HCT116 (cell line): ENCODE data around the gene CALN1. TPM values are rescaled to one million over a fixed set of nuclear protein-coding genes. Genes with fewer than 3 reads are reported as not detected.

Experiments used
- ATAC-seq: fragments of 200-7000 bp; cut with Tn5 transposase; 2 replicates; pipeline ENCODE4 v1.9.1; 2020; ENCODE audit warnings: mild to moderate bottlenecking, moderate library complexity
- BruUV-seq: library from RNA; stranded (reverse); fragments of 400-500 nt; replicated peaks from 2 replicates; lab custom pipeline; 2021; lab: Mats Ljungman, UMichigan
- CTCF ChIA-PET: fragments of 300-600 bp; sonication (Branson Sonifier 250); formaldehyde crosslinking; loops from one replicate; lab custom pipeline; 2021; ENCODE audit warnings: antibody characterized with exemption; lab: Charles Lee
- POLR2A ChIA-PET: fragments of 300-600, 350-600 bp; sonication (Branson Sonifier 250); formaldehyde crosslinking; loops from one replicate; lab custom pipeline; 2021; ENCODE audit warnings: antibody characterized with exemption; lab: Charles Lee
- RAD21 ChIA-PET, 2 experiments: fragments of 300-600 bp; sonication (Branson Sonifier 250); formaldehyde crosslinking; loops; one replicate each; lab custom pipeline; 2023; ENCODE audit warnings: low total read pairs in 2 of 2; ENCODE audit not compliant: uncharacterized antibody in 2 of 2, unreplicated experiment in 2 of 2, low non-redundant PET in 1 of 2; lab: Charles Lee
- DNase-seq: peaks from one replicate; pipeline ENCODE4 v3.0.0-alpha.2; 2010; ENCODE audit warnings: low read depth, low spot score
- H2AFZ ChIP-seq: fragments of 200-600 bp; shearing (Covaris generic), sonication (generic); 2 replicates; pipeline ENCODE4 v1.6.1; 2017; ENCODE audit warnings: low read depth, mixed run types, mixed read lengths, antibody characterized with exemption, low read length; ENCODE audit not compliant: poor library complexity, severe bottlenecking
- H3K27ac ChIP-seq: 2 replicates; pipeline ENCODE4 v1.5.1; 2012; ENCODE audit warnings: low read depth, low read length
- H3K27me3 ChIP-seq: fragments of 200-600 bp; sonication (generic); 2 replicates; pipeline ENCODE4 v1.6.1; 2016; ENCODE audit warnings: mixed run types, low read length, mixed read lengths; ENCODE audit not compliant: insufficient read depth
- H3K36me3 ChIP-seq, 2 experiments: fragments of 200-500 bp in 1 of 2; fragments of 200-600 bp in 1 of 2; sonication (Bioruptor generic) in 1 of 2; sonication (generic) in 1 of 2; 2 replicates each; pipeline versions ENCODE4 v1.5.1 to v1.6.1; 2014 to 2016; ENCODE audit warnings: low read length in 2 of 2, inconsistent platforms in 1 of 2, mixed read lengths in 1 of 2, mixed run types in 1 of 2; ENCODE audit not compliant: insufficient read depth in 2 of 2, control insufficient read depth in 1 of 2
- H3K4me1 ChIP-seq, 2 experiments: fragments of 200-600 bp in 1 of 2; sonication (generic) in 1 of 2; 2 replicates each; pipeline versions ENCODE4 v1.5.1 to v1.6.1; 2012 to 2017; ENCODE audit warnings: low read length in 2 of 2, inconsistent platforms in 1 of 2, mild to moderate bottlenecking in 1 of 2, mixed read lengths in 1 of 2, mixed run types in 1 of 2, moderate library complexity in 1 of 2; ENCODE audit not compliant: insufficient read depth in 2 of 2, control insufficient read depth in 1 of 2
- H3K4me2 ChIP-seq: fragments of 200-600 bp; sonication (generic); 2 replicates; pipeline ENCODE4 v1.6.1; 2017; ENCODE audit warnings: mixed run types, low read length, mixed read lengths
- H3K4me3 ChIP-seq, 2 experiments: fragments of 200-600 bp in 1 of 2; sonication (generic) in 1 of 2; replicated peaks in 1 of 2; 2 replicates each; pipeline ENCODE4 v1.5.1; 2011 to 2016; ENCODE audit warnings: low read length in 2 of 2, control low read depth in 1 of 2, low read depth in 1 of 2, mild to moderate bottlenecking in 1 of 2, mixed read lengths in 1 of 2, mixed run types in 1 of 2
- H3K79me2 ChIP-seq: fragments of 200-600 bp; sonication (generic); 2 replicates; pipeline ENCODE4 v1.6.1; 2017; ENCODE audit warnings: mild to moderate bottlenecking, mixed run types, low read length, moderate library complexity, mixed read lengths; ENCODE audit not compliant: insufficient read depth
- H3K9ac ChIP-seq: fragments of 200-600 bp; sonication (generic); 2 replicates; pipeline ENCODE4 v1.6.1; 2016; ENCODE audit warnings: low read length, mixed read lengths
- H3K9me2 ChIP-seq: fragments of 200-600 bp; sonication (generic), shearing (Covaris generic); 2 replicates; pipeline ENCODE4 v1.6.1; 2017; ENCODE audit warnings: mixed run types, mild to moderate bottlenecking, moderate library complexity; ENCODE audit not compliant: insufficient read depth
- H3K9me3 ChIP-seq, 2 experiments: fragments of 200-500 bp in 1 of 2; fragments of 200-600 bp in 1 of 2; sonication (Bioruptor generic) in 1 of 2; sonication (generic) in 1 of 2; 2 replicates each; pipeline ENCODE4 v1.6.1; 2014 to 2017; ENCODE audit warnings: low read length in 2 of 2, mixed read lengths in 2 of 2, inconsistent platforms in 1 of 2, low read depth in 1 of 2, mild to moderate bottlenecking in 1 of 2, mixed run types in 1 of 2, moderate library complexity in 1 of 2; ENCODE audit not compliant: control insufficient read depth in 1 of 2, insufficient read depth in 1 of 2
- H4K20me1 ChIP-seq: fragments of 200-600 bp; sonication (generic), shearing (Covaris generic); 2 replicates; pipeline ENCODE4 v1.6.1; 2017; ENCODE audit warnings: mixed run types, mild to moderate bottlenecking, moderate library complexity; ENCODE audit not compliant: insufficient read depth
- CEBPB ChIP-seq: IDR thresholded peaks from 2 replicates; pipeline ENCODE4 v1.6.1; 2012; ENCODE audit warnings: low read depth
- CTCF ChIP-seq, 3 experiments: fragments of 200-600 bp in 1 of 3; sonication (generic) in 1 of 3; IDR thresholded peaks in 2 of 3; conservative IDR thresholded peaks in 1 of 3; 2 replicates each; pipeline ENCODE4 v1.5.1; 2012 to 2017; ENCODE audit warnings: low read depth in 2 of 3, low read length in 2 of 3, antibody characterized with exemption in 1 of 3, borderline replicate concordance in 1 of 3, control low read depth in 1 of 3, mild to moderate bottlenecking in 1 of 3, mixed read lengths in 1 of 3, mixed run types in 1 of 3, moderate library complexity in 1 of 3; ENCODE audit not compliant: insufficient read depth in 1 of 3
- EGR1 ChIP-seq: IDR thresholded peaks from 2 replicates; pipeline ENCODE4 v1.6.1; 2012; ENCODE audit warnings: low read depth
- ELF1 ChIP-seq: IDR thresholded peaks from 2 replicates; pipeline ENCODE4 v1.6.1; 2012; ENCODE audit warnings: low read depth, borderline replicate concordance
- EZH2phosphoT487 ChIP-seq: fragments of 200-600 bp; IDR thresholded peaks from 2 replicates; pipeline ENCODE4 v1.6.1; 2018; ENCODE audit warnings: antibody characterized with exemption, borderline replicate concordance
- FOSL1 ChIP-seq: IDR thresholded peaks from 2 replicates; pipeline ENCODE4 v1.6.1; 2012; ENCODE audit warnings: low read depth
- JUND ChIP-seq: IDR thresholded peaks from 2 replicates; pipeline ENCODE4 v1.6.1; 2012
- POLR2A ChIP-seq: IDR thresholded peaks from 2 replicates; pipeline ENCODE4 v1.7.0; 2011; ENCODE audit warnings: borderline replicate concordance; ENCODE audit not compliant: insufficient read depth, insufficient read length; ENCODE audit errors: extremely low read depth
- POLR2AphosphoS5 ChIP-seq: IDR thresholded peaks from 2 replicates; pipeline ENCODE4 v1.6.1; 2011; ENCODE audit warnings: mild to moderate bottlenecking, low read depth, low read length, moderate library complexity
- SIN3A ChIP-seq: IDR thresholded peaks from 2 replicates; pipeline ENCODE4 v1.6.1; 2012; ENCODE audit warnings: low read depth
- SRF ChIP-seq: IDR thresholded peaks from 2 replicates; pipeline ENCODE4 v1.6.1; 2012; ENCODE audit warnings: low read depth
- YY1 ChIP-seq: IDR thresholded peaks from 2 replicates; pipeline ENCODE4 v1.6.1; 2011; ENCODE audit warnings: low read length, low read depth, moderate library complexity, mild to moderate bottlenecking; ENCODE audit not compliant: insufficient replicate concordance; ENCODE audit errors: extremely low read depth
- intact Hi-C: fragments of 100-400 bp; cut with micrococcal nuclease; formaldehyde crosslinking; loops from 2 replicates; pipeline ENCODE4 v1.10.0; 2022
- total RNA-seq: library from RNA; stranded (reverse); gene quantifications from one replicate; pipeline ENCODE4 v1.2.1, GENCODE V29; 2021; ENCODE audit not compliant: unreplicated experiment
- TF ChIP-seq, protein P1 (sequence below): IDR thresholded peaks from 2 replicates; pipeline ENCODE4 v1.6.1; 2012; ENCODE audit warnings: low read depth
- TF ChIP-seq, protein P2 (sequence below): IDR thresholded peaks from 2 replicates; pipeline ENCODE4 v1.6.1; 2012
- TF ChIP-seq, protein P3 (sequence below): IDR thresholded peaks from 2 replicates; pipeline ENCODE4 v1.6.1; 2012

Gene CALN1
- total RNA-seq, 1 experiment from 2014 or later, result 0.17 TPM

DNA sequence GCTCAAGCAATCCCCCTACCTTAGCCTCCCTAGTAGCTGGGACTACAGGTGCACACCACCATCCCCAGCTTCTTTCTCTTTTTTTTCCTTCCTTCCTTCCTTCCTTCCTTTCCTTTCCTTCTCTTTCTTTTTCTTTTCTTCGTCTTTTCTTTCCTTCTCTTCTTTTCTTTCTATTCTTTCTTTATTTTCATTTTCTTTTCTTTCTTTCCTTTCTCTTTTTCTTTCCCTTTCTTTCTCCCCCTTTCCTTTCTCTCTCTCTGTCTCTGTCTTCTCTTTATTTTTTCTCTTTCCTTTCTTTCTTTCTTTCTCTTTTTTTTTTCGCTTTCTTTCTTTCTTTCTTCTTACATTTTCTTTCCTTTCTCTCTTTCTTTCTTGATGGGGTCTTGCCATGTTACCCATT is 658.9 kb downstream of the CALN1 start (continued):
- TF ChIP-seq EZH2phosphoT487, result no peak
- TF ChIP-seq CEBPB, result no peak
- TF ChIP-seq, all 23 proteins: peak for 0

GRCh38 chr7:71752171-71752935 is 659.8 kb downstream of the CALN1 start:
- no TSS peak for BruUV-seq
- CTCF ChIA-PET, result no interaction called here

More at GRCh38 chr7:71752171-71752935, 659.8 kb downstream of the CALN1 start:
- no peaks in the 10 kb centered on the region for H3K27me3 ChIP-seq
- TF ChIP-seq ELF1 (no peak), EZH2phosphoT487 (no peak), POLR2AphosphoS5 (no peak), CEBPB (no peak), YY1 (no peak), POLR2A (no peak), SRF (no peak), CTCF (IDR thresholded peaks at IDR 0.05 in 2 of 3, conservative IDR thresholded peaks at IDR 0.05 in 1 of 3; ENCODE audit: borderline replicate concordance in 1 of 3, insufficient read depth in 1 of 3, low read depth in 2 of 3, low read length in 2 of 3) (no peak), JUND (no peak), FOSL1 (no peak), EGR1 (no peak), SIN3A (no peak)
- TF ChIP-seq, protein P1, sequence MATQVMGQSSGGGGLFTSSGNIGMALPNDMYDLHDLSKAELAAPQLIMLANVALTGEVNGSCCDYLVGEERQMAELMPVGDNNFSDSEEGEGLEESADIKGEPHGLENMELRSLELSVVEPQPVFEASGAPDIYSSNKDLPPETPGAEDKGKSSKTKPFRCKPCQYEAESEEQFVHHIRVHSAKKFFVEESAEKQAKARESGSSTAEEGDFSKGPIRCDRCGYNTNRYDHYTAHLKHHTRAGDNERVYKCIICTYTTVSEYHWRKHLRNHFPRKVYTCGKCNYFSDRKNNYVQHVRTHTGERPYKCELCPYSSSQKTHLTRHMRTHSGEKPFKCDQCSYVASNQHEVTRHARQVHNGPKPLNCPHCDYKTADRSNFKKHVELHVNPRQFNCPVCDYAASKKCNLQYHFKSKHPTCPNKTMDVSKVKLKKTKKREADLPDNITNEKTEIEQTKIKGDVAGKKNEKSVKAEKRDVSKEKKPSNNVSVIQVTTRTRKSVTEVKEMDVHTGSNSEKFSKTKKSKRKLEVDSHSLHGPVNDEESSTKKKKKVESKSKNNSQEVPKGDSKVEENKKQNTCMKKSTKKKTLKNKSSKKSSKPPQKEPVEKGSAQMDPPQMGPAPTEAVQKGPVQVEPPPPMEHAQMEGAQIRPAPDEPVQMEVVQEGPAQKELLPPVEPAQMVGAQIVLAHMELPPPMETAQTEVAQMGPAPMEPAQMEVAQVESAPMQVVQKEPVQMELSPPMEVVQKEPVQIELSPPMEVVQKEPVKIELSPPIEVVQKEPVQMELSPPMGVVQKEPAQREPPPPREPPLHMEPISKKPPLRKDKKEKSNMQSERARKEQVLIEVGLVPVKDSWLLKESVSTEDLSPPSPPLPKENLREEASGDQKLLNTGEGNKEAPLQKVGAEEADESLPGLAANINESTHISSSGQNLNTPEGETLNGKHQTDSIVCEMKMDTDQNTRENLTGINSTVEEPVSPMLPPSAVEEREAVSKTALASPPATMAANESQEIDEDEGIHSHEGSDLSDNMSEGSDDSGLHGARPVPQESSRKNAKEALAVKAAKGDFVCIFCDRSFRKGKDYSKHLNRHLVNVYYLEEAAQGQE, result no peak
- TF ChIP-seq, protein P2, sequence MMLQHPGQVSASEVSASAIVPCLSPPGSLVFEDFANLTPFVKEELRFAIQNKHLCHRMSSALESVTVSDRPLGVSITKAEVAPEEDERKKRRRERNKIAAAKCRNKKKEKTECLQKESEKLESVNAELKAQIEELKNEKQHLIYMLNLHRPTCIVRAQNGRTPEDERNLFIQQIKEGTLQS, result no peak
- TF ChIP-seq, protein P3, sequence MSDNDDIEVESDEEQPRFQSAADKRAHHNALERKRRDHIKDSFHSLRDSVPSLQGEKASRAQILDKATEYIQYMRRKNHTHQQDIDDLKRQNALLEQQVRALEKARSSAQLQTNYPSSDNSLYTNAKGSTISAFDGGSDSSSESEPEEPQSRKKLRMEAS, result no peak
- H3K4me3 ChIP-seq, result no peak overlapping the region
- no peaks in the 10 kb centered on the region for H4K20me1 ChIP-seq
- no peaks in the 10 kb centered on the region for H3K9me2 ChIP-seq
- DNase-seq (no peak), ATAC-seq (no peak)
- no peaks in the 10 kb centered on the region for H3K79me2 ChIP-seq
- no peak overlapping the region for H3K9ac ChIP-seq
- no peaks in the 10 kb centered on the region for H3K36me3 ChIP-seq
- H2AFZ ChIP-seq, result no peak overlapping the region
- H3K27ac ChIP-seq, result no peak overlapping the region
- peaks cover 4 to 5% of the 10 kb centered on the region in 2 experiments; a peak in 2 of 4 replicates for H3K9me3 ChIP-seq
- no peaks in the 10 kb centered on the region for H3K4me1 ChIP-seq
- POLR2A ChIA-PET, result no interaction called here
- intact Hi-C loops, result no loop called here
- RAD21 ChIA-PET, result no interaction called here
- no peak overlapping the region for H3K4me2 ChIP-seq
